ENCODE data around the gene TPRA1.

DNA sequence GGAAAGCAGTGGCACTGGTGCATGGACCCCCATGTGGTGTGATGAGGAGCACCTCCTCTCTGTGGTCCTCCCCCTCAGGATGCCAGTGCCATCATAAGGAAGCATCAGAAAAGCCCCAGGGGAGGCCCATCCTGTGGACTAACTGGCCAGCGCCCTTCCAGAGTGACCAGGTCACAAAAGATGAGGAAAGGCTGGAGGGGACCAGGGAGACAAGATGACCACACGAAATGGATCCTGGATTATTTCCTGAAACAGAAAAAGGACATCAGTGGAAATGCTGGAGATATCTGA lies 56.4 kb downstream of the TPRA1 start:
- TF ChIP-seq, protein P1, sequence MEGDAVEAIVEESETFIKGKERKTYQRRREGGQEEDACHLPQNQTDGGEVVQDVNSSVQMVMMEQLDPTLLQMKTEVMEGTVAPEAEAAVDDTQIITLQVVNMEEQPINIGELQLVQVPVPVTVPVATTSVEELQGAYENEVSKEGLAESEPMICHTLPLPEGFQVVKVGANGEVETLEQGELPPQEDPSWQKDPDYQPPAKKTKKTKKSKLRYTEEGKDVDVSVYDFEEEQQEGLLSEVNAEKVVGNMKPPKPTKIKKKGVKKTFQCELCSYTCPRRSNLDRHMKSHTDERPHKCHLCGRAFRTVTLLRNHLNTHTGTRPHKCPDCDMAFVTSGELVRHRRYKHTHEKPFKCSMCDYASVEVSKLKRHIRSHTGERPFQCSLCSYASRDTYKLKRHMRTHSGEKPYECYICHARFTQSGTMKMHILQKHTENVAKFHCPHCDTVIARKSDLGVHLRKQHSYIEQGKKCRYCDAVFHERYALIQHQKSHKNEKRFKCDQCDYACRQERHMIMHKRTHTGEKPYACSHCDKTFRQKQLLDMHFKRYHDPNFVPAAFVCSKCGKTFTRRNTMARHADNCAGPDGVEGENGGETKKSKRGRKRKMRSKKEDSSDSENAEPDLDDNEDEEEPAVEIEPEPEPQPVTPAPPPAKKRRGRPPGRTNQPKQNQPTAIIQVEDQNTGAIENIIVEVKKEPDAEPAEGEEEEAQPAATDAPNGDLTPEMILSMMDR (IDR thresholded peaks at IDR 0.05; ENCODE audit: insufficient read depth, low read depth, low read length): no peak
- TF ChIP-seq EZH2 (IDR thresholded peaks at IDR 0.05; ENCODE audit: insufficient read depth, low read length): no peak

All from astrocyte (in vitro differentiated cells and primary cell).